GM12878 (cell line): ENCODE measurements around the gene TMEM72. TPM values are rescaled to one million over a fixed set of nuclear protein-coding genes. Genes with fewer than 3 reads are reported as not detected.

Experiments
- ATAC-seq: fragments of 200-7000 bp; cut with Tn5 transposase; 3 replicates; pipeline ENCODE4 v1.9.1; 2020; ENCODE audit warnings: mild to moderate bottlenecking, moderate library complexity
- BruUV-seq: library from RNA; stranded (reverse); fragments of 400-500 nt; replicated peaks from 2 replicates; lab custom pipeline; 2021; lab: Mats Ljungman, UMichigan
- CTCF ChIA-PET: fragments of 300-600 bp; sonication (Branson Sonifier 250); formaldehyde crosslinking; extraction: SDS; loops from one replicate; lab custom pipeline; 2021; ENCODE audit warnings: inconsistent platforms; lab: Yijun Ruan, JAX
- POLR2A ChIA-PET: fragments of 350-600 bp; formaldehyde crosslinking; extraction: SDS; loops from one replicate; lab custom pipeline; 2021; ENCODE audit warnings: inconsistent platforms; lab: Charles Lee
- RAD21 ChIA-PET: fragments of 300-600 bp; sonication (Branson Sonifier 250); formaldehyde crosslinking; loops from one replicate; lab custom pipeline; 2023; ENCODE audit warnings: antibody characterized with exemption; ENCODE audit not compliant: unreplicated experiment; lab: Charles Lee
- SMC1A ChIA-PET: fragments of 300-600 bp; sonication (Branson Sonifier 250); formaldehyde crosslinking; loops from one replicate; lab custom pipeline; 2023; ENCODE audit not compliant: unreplicated experiment, uncharacterized antibody; lab: Charles Lee
- DNase-seq: peaks from one replicate; pipeline ENCODE4 v3.0.0-alpha.2; 2011; ENCODE audit warnings: low read depth, low spot score
- FAIRE-seq: peaks from 3 replicates; lab custom pipeline; 2011; peaks lifted over from hg19 to GRCh38; lab: Jason Lieb, UNC
- H2AFZ ChIP-seq: 2 replicates; pipeline ENCODE4 v1.6.0; 2011; ENCODE audit warnings: low read depth, low read length, control low read depth; ENCODE audit not compliant: control insufficient read depth
- H3K27ac ChIP-seq: 2 replicates; pipeline ENCODE4 v1.5.1; 2011; ENCODE audit warnings: control low read depth; ENCODE audit not compliant: control insufficient read depth, insufficient read depth
- H3K27me3 ChIP-seq, 2 experiments: replicated peaks in 1 of 2; 2 replicates each; pipeline versions ENCODE4 v1.6.0 to v1.6.1; 2011; ENCODE audit warnings: low read length in 1 of 2; ENCODE audit not compliant: control insufficient read depth in 2 of 2, insufficient read depth in 2 of 2
- H3K36me3 ChIP-seq, 2 experiments: 2 replicates each; pipeline ENCODE4 v1.5.1; 2011; ENCODE audit warnings: low read length in 1 of 2; ENCODE audit not compliant: control insufficient read depth in 2 of 2, insufficient read depth in 2 of 2
- H3K4me1 ChIP-seq: 2 replicates; pipeline ENCODE4 v1.6.1; 2011; ENCODE audit warnings: mild to moderate bottlenecking, low read length, moderate library complexity, mixed read lengths; ENCODE audit not compliant: control insufficient read depth, insufficient read depth
- H3K4me2 ChIP-seq: 2 replicates; pipeline ENCODE4 v1.6.0; 2011; ENCODE audit warnings: control low read depth; ENCODE audit not compliant: control insufficient read depth, insufficient read depth
- H3K4me3 ChIP-seq: fragments of 200-600 bp; sonication (generic); 2 replicates; pipeline ENCODE4 v1.5.1; 2016
- H3K79me2 ChIP-seq: 2 replicates; pipeline ENCODE4 v1.6.0; 2011; ENCODE audit warnings: low read length; ENCODE audit not compliant: control insufficient read depth, insufficient read depth
- H3K9ac ChIP-seq: 2 replicates; pipeline ENCODE4 v1.8.0; 2011; ENCODE audit warnings: low read length, control low read depth, mixed read lengths; ENCODE audit not compliant: control insufficient read depth, insufficient read depth
- H3K9me3 ChIP-seq: replicated peaks from 3 replicates; pipeline ENCODE4 v1.5.1; 2011; ENCODE audit warnings: mild to moderate bottlenecking, low read length; ENCODE audit not compliant: control insufficient read depth, insufficient read depth
- H4K20me1 ChIP-seq: 2 replicates; pipeline ENCODE4 v1.6.0; 2011; ENCODE audit not compliant: control insufficient read depth, insufficient read depth
- CBFB ChIP-seq: IDR thresholded peaks from 2 replicates; pipeline ENCODE4 v1.6.1; 2016; ENCODE audit warnings: antibody characterized with exemption, low read depth
- CHD1 ChIP-seq: IDR thresholded peaks from 2 replicates; pipeline ENCODE4 v1.6.1; 2012; ENCODE audit warnings: low read depth, low read length, improper control_type of control experiment
- GATAD2B ChIP-seq: fragments of 450-650 bp; conservative IDR thresholded peaks from 2 replicates; pipeline ENCODE4 v1.6.1; 2017; ENCODE audit warnings: low read depth, mild to moderate bottlenecking, moderate library complexity
- HDAC6 ChIP-seq: fragments of 200-600 bp; sonication (generic); IDR thresholded peaks from one replicate; pipeline ENCODE4 v1.8.0; 2017; ENCODE audit warnings: antibody characterized with exemption; ENCODE audit not compliant: unreplicated experiment
- IKZF2 ChIP-seq, 2 experiments: fragments of 450-650 bp; IDR thresholded peaks; 2 replicates each; pipeline ENCODE4 v1.6.1; 2017; ENCODE audit warnings: mild to moderate bottlenecking in 2 of 2, moderate library complexity in 2 of 2
- MYB ChIP-seq: fragments of 150-350 bp; IDR thresholded peaks from 2 replicates; pipeline ENCODE4 v1.6.1; 2014; ENCODE audit warnings: mild to moderate bottlenecking, low read depth, low read length, borderline replicate concordance
- MYC ChIP-seq: IDR thresholded peaks from 2 replicates; pipeline ENCODE4 v1.6.1; 2011; ENCODE audit warnings: mild to moderate bottlenecking, low read length, moderate library complexity, inconsistent platforms; ENCODE audit not compliant: insufficient read depth, insufficient replicate concordance, insufficient read length, severe bottlenecking
- RAD21 ChIP-seq: IDR thresholded peaks from 2 replicates; pipeline ENCODE4 v1.6.1; 2011; ENCODE audit warnings: mild to moderate bottlenecking, low read depth, low read length, moderate library complexity; ENCODE audit not compliant: insufficient read depth
- REST ChIP-seq: IDR thresholded peaks from 2 replicates; pipeline ENCODE4 v1.6.1; 2012; ENCODE audit warnings: mild to moderate bottlenecking, low read depth, low read length
- TAF1 ChIP-seq: IDR thresholded peaks from 2 replicates; pipeline ENCODE4 v1.6.1; 2011; ENCODE audit warnings: mild to moderate bottlenecking, low read depth, low read length, borderline replicate concordance
- ZNF207 ChIP-seq: fragments of 450-650 bp; IDR thresholded peaks from 2 replicates; pipeline ENCODE4 v1.6.1; 2014; ENCODE audit warnings: antibody characterized with exemption, mild to moderate bottlenecking, borderline replicate concordance
- WGBS: methylation state at CpG from one replicate; pipeline ENCODE4 v1.1.6; 2016; ENCODE audit warnings: low lambda C conversion rate; ENCODE audit not compliant: insufficient replicate concordance, insufficient coverage; ENCODE audit errors: missing lambda C conversion rate; 5-methylcytosine and 5-hydroxymethylcytosine counted together
- in situ Hi-C: fragments of 300-500 bp; cut with MboI; formaldehyde crosslinking; loops from 9 replicates; pipeline ENCODE4 v1.14.3; 2018; ENCODE audit warnings: mixed read lengths
- intact Hi-C: fragments of 100-400 bp; cut with micrococcal nuclease; formaldehyde crosslinking; loops from one replicate; pipeline ENCODE4 v1.14.2; 2022; ENCODE audit not compliant: unreplicated experiment
- polyA plus RNA-seq, 11 experiments: library from polyadenylated mRNA; depleted of rRNA in 4 of 11; unstranded in 6 of 11; stranded (reverse) in 5 of 11; fragments of >200 nt; fragmentation: Nextera tagmentation in 4 of 11; fragmentation: Illumina TruSeq in 1 of 11; extraction: Ambion mirVana in 4 of 11; extraction: Trizol in 1 of 11; gene quantifications; 1 replicate in 1 of 11; 2 replicates in 10 of 11; pipeline versions ENCODE4 v1.2.1 to v1.2.3, GENCODE V29; 2011 to 2016; ENCODE audit warnings: inconsistent platforms in 2 of 11, missing spikeins in 2 of 11, low read depth in 1 of 11
- total RNA-seq, 4 experiments: library from RNA; depleted of rRNA in 3 of 4; stranded (reverse); fragments of >200 nt in 3 of 4; fragmentation: Illumina TruSeq in 1 of 4; extraction: Trizol in 1 of 4; gene quantifications; 2 replicates each; pipeline versions ENCODE4 v1.2.1 to v1.2.3, GENCODE V29; 2013 to 2021

TMEM72 gene
- total and polyA plus RNA-seq, 10 of the 15 experiments (the other 5 are each of a cell fraction or from before 2014, with no cell fraction given) = 0.12 TPM; not detected in 9

DNA sequence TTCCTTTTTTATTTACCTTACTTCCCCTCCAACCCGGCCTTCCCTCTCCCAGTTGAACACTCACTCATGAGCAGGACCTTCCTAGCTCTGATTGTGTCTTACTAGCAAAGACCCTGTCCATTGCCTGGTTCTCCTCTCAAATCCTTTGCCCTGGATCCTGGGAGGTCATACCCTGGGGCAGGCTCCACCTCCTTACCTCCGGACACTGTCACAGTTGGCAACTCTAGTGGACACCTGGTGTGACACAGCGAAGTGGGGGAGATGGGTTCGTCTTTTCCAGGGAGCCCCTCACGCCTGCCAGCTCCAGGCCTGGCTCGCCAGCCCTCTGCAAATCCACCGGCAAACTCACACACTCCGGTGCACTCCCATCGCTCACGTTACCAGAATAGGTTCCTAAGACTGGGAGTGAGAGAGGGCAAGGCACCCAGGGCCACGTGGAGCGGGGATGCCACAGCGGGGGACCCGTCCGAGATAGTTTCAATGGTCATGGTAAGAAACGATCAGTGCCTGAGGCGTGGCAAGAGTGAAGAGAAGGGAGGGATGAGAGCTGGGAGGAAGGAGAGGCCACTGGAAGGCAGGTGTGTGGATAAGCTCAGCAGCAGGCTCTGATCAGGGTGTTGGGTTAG is 30.9 kb upstream of the TMEM72 start:
- intact Hi-C loops (no loop called here), in situ Hi-C loops (no loop called here)
- SMC1A ChIA-PET = no interaction called here
- Histone ChIP-seq H3K4me2 (no peak overlapping the region), H2AFZ (no peak overlapping the region), H3K9me3 (no peaks in the 10 kb centered on the region), H3K27ac (no peak overlapping the region), H3K36me3 (no peaks in the 10 kb centered on the region), H4K20me1 (no peaks in the 10 kb centered on the region), H3K9ac (no peak overlapping the region), H3K79me2 (no peaks in the 10 kb centered on the region), H3K4me3 (no peak overlapping the region), H3K27me3 (peaks cover 0 to 4% of the 10 kb centered on the region in 2 experiments; a peak in 3 of 4 replicates), H3K4me1 (no peaks in the 10 kb centered on the region)
- ATAC-seq = no peak
- TF ChIP-seq TAF1 = no peak
- TF ChIP-seq REST = no peak
- TF ChIP-seq IKZF2 (IDR thresholded peaks at IDR 0.05) = no peak
- TF ChIP-seq MYC = no peak
- no peak for TF ChIP-seq GATAD2B
- TF ChIP-seq CBFB = no peak
- no peak for TF ChIP-seq MYB
- TF ChIP-seq HDAC6 = no peak
- TF ChIP-seq CHD1 = no peak
- TF ChIP-seq ZNF207 = no peak
- TF ChIP-seq RAD21 = no peak
- no peak for FAIRE-seq
- RAD21 ChIA-PET = interaction anchor here (0.5 kb wide), 1 partner anchor 1476 kb away, joined by 3 read pairs; no protein-coding TSS in a partner anchor
- POLR2A ChIA-PET = no interaction called here
- 32% methylated on average over 17 of the region's 17 CpGs for WGBS
- BruUV-seq = no TSS peak
- CTCF ChIA-PET = interaction anchor here (2.4 kb wide), 1 partner anchor 15 kb away, joined by 8 read pairs; no protein-coding TSS in a partner anchor
- no peak for DNase-seq
